Measurements from ENCODE around the gene ASTN2. TPM values are rescaled to one million over a fixed set of nuclear protein-coding genes. Genes with fewer than 3 reads are reported as not detected.

ASTN2 gene
- total RNA-seq, 1 donor from 2014 or later: 2.3 TPM

DNA sequence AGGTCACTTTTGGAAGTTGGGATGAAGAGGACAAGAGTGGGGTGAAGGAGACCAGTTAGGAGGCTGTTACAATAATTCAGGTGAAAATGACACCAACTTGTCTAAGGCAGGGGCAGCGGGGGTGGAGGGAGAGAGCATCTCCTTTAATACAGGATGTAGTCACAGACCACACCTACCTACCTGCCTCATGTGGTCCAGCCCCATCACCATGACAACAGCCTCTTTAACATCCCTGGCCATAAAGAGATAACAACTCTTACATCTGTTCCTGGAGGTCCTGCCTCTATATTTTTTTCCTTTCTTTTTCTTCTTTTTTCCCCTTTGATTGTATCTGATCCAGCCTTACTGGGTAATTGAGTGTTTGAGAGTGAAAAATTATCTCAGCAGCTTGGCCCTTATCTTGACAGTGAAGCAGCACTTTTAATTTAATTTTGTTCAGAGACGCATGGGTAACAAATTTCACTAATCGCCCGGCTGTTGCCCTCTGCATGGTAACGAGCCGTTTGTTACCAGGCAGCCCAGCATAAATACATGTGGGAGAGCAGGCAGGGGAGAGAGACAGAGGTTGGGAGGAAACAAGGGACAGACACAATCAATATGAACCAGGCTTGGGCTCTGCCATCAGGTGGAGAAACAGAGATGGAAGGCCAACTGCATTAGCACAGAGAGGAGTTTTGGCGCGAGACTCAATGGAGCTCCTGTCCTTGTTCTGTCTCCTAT lies 338.1 kb downstream of the ASTN2 start:
- Histone ChIP-seq H3K4me3 (no peak overlapping the region), H3K9me3 (no peaks in the 10 kb centered on the region), H3K4me1 (no peaks in the 10 kb centered on the region), H3K36me3 (no peaks in the 10 kb centered on the region), H3K27ac (no peak overlapping the region), H3K27me3 (no peaks in the 10 kb centered on the region)
- intact Hi-C loops (cut with DNase I): no loop called here
- TF ChIP-seq, protein P1, sequence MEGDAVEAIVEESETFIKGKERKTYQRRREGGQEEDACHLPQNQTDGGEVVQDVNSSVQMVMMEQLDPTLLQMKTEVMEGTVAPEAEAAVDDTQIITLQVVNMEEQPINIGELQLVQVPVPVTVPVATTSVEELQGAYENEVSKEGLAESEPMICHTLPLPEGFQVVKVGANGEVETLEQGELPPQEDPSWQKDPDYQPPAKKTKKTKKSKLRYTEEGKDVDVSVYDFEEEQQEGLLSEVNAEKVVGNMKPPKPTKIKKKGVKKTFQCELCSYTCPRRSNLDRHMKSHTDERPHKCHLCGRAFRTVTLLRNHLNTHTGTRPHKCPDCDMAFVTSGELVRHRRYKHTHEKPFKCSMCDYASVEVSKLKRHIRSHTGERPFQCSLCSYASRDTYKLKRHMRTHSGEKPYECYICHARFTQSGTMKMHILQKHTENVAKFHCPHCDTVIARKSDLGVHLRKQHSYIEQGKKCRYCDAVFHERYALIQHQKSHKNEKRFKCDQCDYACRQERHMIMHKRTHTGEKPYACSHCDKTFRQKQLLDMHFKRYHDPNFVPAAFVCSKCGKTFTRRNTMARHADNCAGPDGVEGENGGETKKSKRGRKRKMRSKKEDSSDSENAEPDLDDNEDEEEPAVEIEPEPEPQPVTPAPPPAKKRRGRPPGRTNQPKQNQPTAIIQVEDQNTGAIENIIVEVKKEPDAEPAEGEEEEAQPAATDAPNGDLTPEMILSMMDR (IDR thresholded peaks at IDR 0.05): no peak
- DNase-seq (ENCODE audit: low spot score in 2 of 2): no peak

DNA sequence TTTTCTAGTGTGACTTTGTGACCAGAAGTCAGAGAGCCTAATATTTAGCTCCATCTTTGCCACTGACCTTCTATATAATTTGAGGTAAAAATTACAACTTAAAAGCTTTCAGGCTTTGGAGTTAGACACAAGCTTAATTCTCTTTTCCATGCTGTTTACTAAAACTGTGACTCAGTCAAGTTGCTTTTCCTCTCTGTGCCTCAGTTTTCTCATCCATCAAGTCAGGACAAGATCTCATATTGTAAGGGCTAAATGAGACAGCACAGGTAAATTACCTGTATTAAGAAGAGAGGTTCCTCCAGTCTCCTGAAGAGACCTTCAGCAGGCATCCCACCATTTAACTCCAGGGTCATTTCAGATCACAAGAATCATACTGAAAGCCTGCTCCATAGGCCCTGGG lies 339.2 kb downstream of the ASTN2 start:
- no peak for DNase-seq (ENCODE audit: low spot score in 2 of 2)
- H3K4me1 ChIP-seq: no peaks in the 10 kb centered on the region
- no peak overlapping the region for H3K27ac ChIP-seq
- TF ChIP-seq, protein P1 (IDR thresholded peaks at IDR 0.05): no peak
- no peaks in the 10 kb centered on the region for H3K9me3 ChIP-seq
- intact Hi-C loops (cut with DNase I): no loop called here
- no peak overlapping the region for H3K4me3 ChIP-seq
- no peaks in the 10 kb centered on the region for H3K27me3 ChIP-seq
- H3K36me3 ChIP-seq: no peaks in the 10 kb centered on the region

DNA sequence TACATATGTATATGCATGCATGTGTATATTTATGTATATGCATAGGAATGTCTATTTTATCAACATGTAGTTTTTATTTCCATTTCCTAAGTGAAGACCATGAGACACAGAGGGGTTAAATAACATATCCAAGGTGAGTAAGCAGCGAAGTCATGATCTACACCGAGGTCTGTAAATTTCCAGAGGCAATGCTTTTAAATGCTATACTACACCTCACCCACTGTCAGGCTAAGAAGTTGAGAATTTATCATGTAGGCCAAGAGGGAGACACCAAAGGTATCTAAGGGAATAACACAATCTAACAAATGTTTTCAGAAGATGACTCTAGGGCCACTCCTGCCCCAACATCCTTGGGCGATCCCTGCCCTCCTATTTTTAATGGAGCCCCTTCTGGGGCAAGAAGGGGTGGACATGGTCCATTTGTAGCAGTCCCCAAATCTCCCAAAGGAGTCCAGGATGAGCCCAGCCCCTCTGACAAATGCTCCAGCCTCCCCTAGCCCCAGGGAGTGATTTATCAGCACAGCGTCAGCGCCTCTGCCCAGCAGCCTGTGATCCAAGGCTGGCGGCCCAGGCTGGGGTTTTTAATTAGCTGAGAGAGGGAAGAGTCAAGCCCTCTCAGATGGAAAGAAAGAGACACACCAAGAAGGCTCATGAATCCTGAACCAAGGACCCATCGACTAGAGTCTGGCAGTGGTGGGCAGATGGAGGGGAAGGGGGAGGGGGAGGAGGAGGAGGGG lies 339.9 kb downstream of the ASTN2 start:
- DNase-seq (ENCODE audit: low spot score in 2 of 2): no peak
- no peaks in the 10 kb centered on the region for H3K36me3 ChIP-seq
- intact Hi-C loops (cut with DNase I): no loop called here
- H3K27ac ChIP-seq: no peak overlapping the region
- no peaks in the 10 kb centered on the region for H3K4me1 ChIP-seq
- H3K4me3 ChIP-seq: no peak overlapping the region
- no peaks in the 10 kb centered on the region for H3K27me3 ChIP-seq
- TF ChIP-seq, protein P1 (IDR thresholded peaks at IDR 0.05): no peak
- H3K9me3 ChIP-seq: no peaks in the 10 kb centered on the region

DNA sequence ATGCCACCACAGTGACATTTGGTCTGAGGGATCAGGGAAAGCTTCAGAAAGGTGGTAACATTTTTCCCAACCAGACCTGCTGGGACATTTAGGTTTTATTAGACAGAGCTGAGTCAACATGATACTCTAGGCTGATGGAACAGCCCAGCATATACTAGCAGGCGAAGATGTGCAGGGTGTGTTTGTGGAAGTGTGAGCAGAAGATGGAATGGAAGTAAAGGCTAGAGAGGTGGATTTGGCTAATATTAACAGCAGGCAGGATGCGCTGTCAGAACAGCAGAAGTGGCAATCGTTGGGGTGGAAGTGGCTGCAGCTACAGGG lies 340.6 kb downstream of the ASTN2 start:
- Histone ChIP-seq H3K36me3 (no peaks in the 10 kb centered on the region), H3K4me1 (no peaks in the 10 kb centered on the region), H3K27me3 (no peaks in the 10 kb centered on the region), H3K9me3 (no peaks in the 10 kb centered on the region), H3K27ac (no peak overlapping the region), H3K4me3 (no peak overlapping the region)
- no peak for DNase-seq (ENCODE audit: low spot score in 2 of 2)
- intact Hi-C loops (cut with DNase I): no loop called here
- TF ChIP-seq, protein P1 (IDR thresholded peaks at IDR 0.05): no peak

DNA sequence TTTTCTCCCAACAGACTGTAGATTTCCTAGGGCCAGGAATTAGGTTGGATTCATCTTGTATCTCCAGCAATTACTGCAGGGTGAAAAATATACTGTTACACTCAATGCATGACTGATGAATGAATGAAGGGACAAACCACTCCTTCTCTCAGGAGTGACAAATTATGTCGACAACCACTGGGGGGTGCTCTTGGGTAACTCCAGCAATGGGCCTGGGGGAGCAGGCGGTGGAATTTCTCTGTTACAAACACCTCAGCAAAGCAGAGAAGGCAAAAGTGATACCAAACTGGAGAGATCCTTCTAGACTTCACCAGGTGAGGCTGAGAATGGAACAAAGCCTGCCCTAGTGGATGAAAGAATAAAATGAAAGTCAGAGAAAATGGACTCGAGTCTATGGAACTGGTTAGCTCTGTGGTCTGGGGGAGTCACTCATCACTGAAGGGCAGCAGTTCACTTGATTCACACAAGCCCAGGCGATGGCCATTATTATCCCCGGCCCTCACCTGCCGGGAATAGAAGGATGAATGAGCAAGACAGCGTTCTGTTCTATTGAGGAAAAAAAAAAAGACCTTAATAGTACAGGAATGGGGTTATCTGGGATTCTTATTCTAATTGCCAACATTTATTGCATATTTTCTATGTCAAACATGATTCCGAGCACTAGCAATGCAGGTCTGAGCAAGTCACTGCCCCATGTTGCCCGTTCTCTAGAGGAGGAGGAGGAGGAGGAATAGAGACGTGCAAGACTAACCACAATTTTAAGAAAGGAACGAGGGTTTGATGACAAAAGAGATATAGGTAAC lies 341.1 kb downstream of the ASTN2 start:
- no peaks in the 10 kb centered on the region for H3K4me1 ChIP-seq
- no peak overlapping the region for H3K4me3 ChIP-seq
- TF ChIP-seq, protein P1 (IDR thresholded peaks at IDR 0.05): peak in 1 of 3 experiments; percentile 41
- H3K9me3 ChIP-seq: no peaks in the 10 kb centered on the region
- no peak overlapping the region for H3K27ac ChIP-seq
- intact Hi-C loops (cut with DNase I): no loop called here
- H3K36me3 ChIP-seq: no peaks in the 10 kb centered on the region
- no peaks in the 10 kb centered on the region for H3K27me3 ChIP-seq
- no peak for DNase-seq (ENCODE audit: low spot score in 2 of 2)

Measured in ascending aorta (tissue), 2 donors.